OCI-LY3 (cell line): ENCODE measurements around the gene MAGEB17.

Experiments
- H2AFZ ChIP-seq: fragments of 200-600, 300-600 bp; shearing (Covaris generic); 2 replicates; pipeline ENCODE4 v1.6.0; 2014; ENCODE audit warnings: antibody characterized with exemption, low read depth, low read length
- H3K27ac ChIP-seq: fragments of 200-600, 300-600 bp; sonication (generic); 2 replicates; pipeline ENCODE4 v1.5.1; 2014; ENCODE audit warnings: mild to moderate bottlenecking, low read length, moderate library complexity, mixed read lengths
- H3K27me3 ChIP-seq: fragments of 200-600, 300-600 bp; sonication (generic); 2 replicates; pipeline ENCODE4 v1.6.1; 2014; ENCODE audit warnings: low read depth, low read length, mixed read lengths
- H3K36me3 ChIP-seq: fragments of 200-600, 300-600 bp; sonication (generic); replicated peaks from 2 replicates; pipeline ENCODE3; 2014; ENCODE audit warnings: low read depth, low read length, mixed read lengths
- H3K4me1 ChIP-seq: fragments of 300-600, 200-600 bp; sonication (generic); 2 replicates; pipeline ENCODE4 v1.6.1; 2014; ENCODE audit warnings: low read length, mixed read lengths
- H3K4me2 ChIP-seq: fragments of 200-600, 300-600 bp; sonication (generic); 2 replicates; pipeline ENCODE4 v1.6.1; 2014; ENCODE audit warnings: low read length, mixed read lengths
- H3K4me3 ChIP-seq: fragments of 300-600, 200-600 bp; sonication (generic); 2 replicates; pipeline ENCODE4 v1.5.1; 2014; ENCODE audit warnings: antibody characterized with exemption, mild to moderate bottlenecking, low read length, moderate library complexity
- H3K79me2 ChIP-seq: fragments of 300-600, 200-600 bp; shearing (Covaris generic); 2 replicates; pipeline ENCODE4 v1.6.1; 2014; ENCODE audit warnings: mild to moderate bottlenecking, low read length, mixed read lengths
- H3K9ac ChIP-seq: fragments of 300-600, 200-600 bp; shearing (Covaris generic); 2 replicates; pipeline ENCODE4 v1.6.0; 2014; ENCODE audit warnings: mild to moderate bottlenecking, low read length, moderate library complexity
- H3K9me3 ChIP-seq: fragments of 200-600, 300-600 bp; shearing (Covaris generic); 2 replicates; pipeline ENCODE4 v1.6.1; 2014; ENCODE audit warnings: low read length, mixed read lengths; ENCODE audit not compliant: insufficient read depth
- H4K20me1 ChIP-seq: fragments of 200-600, 300-600 bp; sonication (generic); 2 replicates; pipeline ENCODE4 v1.6.1; 2016; ENCODE audit warnings: low read length, mixed read lengths; ENCODE audit not compliant: insufficient read depth
- EZH2phosphoT487 ChIP-seq: fragments of 200-600 bp; shearing (Covaris generic); IDR thresholded peaks from 2 replicates; pipeline ENCODE4 v1.6.1; 2018; ENCODE audit warnings: antibody characterized with exemption, mixed run types, low read depth
- TF ChIP-seq, protein P1 (sequence below): fragments of 200-600, 300-600 bp; sonication (generic); IDR thresholded peaks from 2 replicates; pipeline ENCODE4 v1.5.1; 2014; ENCODE audit warnings: antibody characterized with exemption, low read length, low read depth

The MAGEB17 gene

DNA sequence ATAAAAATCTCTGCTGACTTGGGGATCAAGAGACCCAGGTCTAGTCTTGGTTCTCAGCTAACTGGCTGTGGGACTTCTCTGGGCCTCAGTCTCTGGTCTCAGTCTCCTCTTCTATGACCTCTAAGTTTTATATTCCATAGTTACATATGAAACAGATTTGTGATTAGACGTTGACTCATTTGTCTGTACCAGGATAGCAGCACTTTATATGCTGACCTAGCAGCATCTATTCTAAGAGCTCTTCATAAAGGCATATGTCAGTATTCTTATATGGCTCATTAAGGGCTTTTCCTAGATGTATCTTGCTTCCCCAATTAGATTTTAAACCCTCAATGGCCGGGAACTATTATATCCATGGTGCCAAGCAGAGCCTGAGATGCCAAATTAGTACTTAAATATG is 31.2 kb upstream of the MAGEB17 start:
- no peaks in the 10 kb centered on the region for H3K36me3 ChIP-seq

DNA sequence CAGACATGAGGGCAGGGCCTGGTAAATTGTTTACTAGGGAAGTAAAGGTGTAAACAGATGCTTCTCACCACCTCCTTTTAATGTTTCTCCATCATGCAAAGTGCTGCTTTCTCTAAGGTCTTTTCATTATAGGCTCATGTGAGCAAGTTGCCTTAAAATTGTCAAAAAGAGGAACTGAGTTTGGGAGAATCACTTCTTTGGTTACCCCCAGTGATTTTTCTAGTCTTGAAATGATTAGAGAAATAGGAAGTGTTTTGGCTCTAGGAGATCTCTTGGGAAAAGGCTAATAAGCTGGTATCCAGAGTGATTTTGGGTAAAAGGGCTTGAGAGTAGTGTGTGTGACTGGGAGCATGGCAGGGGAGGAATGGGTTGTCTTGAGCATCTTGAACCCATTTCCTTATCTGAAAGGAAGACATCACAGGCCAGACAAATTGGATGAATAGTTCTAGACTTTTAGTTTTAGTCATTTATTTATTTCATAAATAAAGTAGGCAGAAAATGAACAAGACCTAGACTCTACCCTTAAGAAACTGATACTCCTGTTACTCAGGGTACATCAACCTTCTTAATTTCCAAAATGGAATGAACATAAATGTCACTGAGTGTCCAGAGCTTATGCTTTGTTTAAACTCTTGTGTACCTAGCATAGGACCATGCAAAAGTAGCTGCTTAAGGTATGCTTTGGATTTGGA is 29.7 kb upstream of the MAGEB17 start:
- Histone ChIP-seq H4K20me1 (peaks cover 8% of the 10 kb centered on the region; the same call in 1 of the 2 replicates), H3K27me3 (peaks cover 65% of the 10 kb centered on the region), H3K4me1 (peaks cover 23% of the 10 kb centered on the region), H3K79me2 (no peaks in the 10 kb centered on the region), H3K4me3 (peak overlapping the region; percentile 31; the same call in 1 of the 2 replicates), H3K9me3 (no peaks in the 10 kb centered on the region), H3K27ac (no peak overlapping the region; the same call in 1 of the 2 replicates), H2AFZ (no peak overlapping the region), H3K4me2 (peak overlapping the region; percentile 56), H3K36me3 (no peaks in the 10 kb centered on the region), H3K9ac (no peak overlapping the region)
- TF ChIP-seq, protein P1, sequence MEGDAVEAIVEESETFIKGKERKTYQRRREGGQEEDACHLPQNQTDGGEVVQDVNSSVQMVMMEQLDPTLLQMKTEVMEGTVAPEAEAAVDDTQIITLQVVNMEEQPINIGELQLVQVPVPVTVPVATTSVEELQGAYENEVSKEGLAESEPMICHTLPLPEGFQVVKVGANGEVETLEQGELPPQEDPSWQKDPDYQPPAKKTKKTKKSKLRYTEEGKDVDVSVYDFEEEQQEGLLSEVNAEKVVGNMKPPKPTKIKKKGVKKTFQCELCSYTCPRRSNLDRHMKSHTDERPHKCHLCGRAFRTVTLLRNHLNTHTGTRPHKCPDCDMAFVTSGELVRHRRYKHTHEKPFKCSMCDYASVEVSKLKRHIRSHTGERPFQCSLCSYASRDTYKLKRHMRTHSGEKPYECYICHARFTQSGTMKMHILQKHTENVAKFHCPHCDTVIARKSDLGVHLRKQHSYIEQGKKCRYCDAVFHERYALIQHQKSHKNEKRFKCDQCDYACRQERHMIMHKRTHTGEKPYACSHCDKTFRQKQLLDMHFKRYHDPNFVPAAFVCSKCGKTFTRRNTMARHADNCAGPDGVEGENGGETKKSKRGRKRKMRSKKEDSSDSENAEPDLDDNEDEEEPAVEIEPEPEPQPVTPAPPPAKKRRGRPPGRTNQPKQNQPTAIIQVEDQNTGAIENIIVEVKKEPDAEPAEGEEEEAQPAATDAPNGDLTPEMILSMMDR = no peak
- TF ChIP-seq EZH2phosphoT487 = no peak

More for the DNA sequence above, 31.2 kb upstream of the MAGEB17 start:
- peaks cover 79% of the 10 kb centered on the region for H3K27me3 ChIP-seq
- no peak for TF ChIP-seq EZH2phosphoT487
- TF ChIP-seq, protein P1 = no peak
- H3K79me2 ChIP-seq = no peaks in the 10 kb centered on the region
- H4K20me1 ChIP-seq = peaks cover 8% of the 10 kb centered on the region; the same call in 1 of the 2 replicates
- no peak overlapping the region for H3K9ac ChIP-seq
- no peaks in the 10 kb centered on the region for H3K9me3 ChIP-seq
- H3K27ac ChIP-seq = no peak overlapping the region
- H3K4me2 ChIP-seq = no peak overlapping the region
- no peak overlapping the region for H3K4me3 ChIP-seq
- peaks cover 23% of the 10 kb centered on the region for H3K4me1 ChIP-seq
- no peak overlapping the region for H2AFZ ChIP-seq

DNA sequence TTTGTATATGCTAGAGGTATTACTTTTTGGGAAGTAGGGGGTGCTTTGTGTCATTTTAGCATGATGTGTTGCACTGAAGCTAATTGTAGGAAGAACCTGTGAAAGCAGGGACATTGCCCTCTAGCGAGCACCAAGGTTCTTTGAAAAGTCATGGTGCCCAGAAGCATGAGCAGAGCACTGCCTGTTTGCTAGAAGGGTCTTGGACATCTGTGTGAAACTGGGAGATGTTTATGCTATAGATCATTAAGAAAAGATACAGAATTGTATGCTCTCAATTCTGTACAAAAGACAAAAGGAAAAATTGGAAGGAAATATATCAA is 29.2 kb upstream of the MAGEB17 start:
- Histone ChIP-seq H2AFZ (no peak overlapping the region), H3K27me3 (peaks cover 65% of the 10 kb centered on the region), H3K9ac (no peak overlapping the region), H3K9me3 (no peaks in the 10 kb centered on the region), H3K36me3 (no peaks in the 10 kb centered on the region), H3K4me2 (peak overlapping the region; percentile 56), H3K4me3 (peak overlapping the region; percentile 31; the same call in 1 of the 2 replicates), H4K20me1 (peaks cover 8% of the 10 kb centered on the region; the same call in 1 of the 2 replicates), H3K27ac (no peak overlapping the region), H3K79me2 (no peaks in the 10 kb centered on the region), H3K4me1 (peaks cover 23% of the 10 kb centered on the region)
- TF ChIP-seq EZH2phosphoT487 = no peak
- TF ChIP-seq, protein P1 = peak; percentile 59

DNA sequence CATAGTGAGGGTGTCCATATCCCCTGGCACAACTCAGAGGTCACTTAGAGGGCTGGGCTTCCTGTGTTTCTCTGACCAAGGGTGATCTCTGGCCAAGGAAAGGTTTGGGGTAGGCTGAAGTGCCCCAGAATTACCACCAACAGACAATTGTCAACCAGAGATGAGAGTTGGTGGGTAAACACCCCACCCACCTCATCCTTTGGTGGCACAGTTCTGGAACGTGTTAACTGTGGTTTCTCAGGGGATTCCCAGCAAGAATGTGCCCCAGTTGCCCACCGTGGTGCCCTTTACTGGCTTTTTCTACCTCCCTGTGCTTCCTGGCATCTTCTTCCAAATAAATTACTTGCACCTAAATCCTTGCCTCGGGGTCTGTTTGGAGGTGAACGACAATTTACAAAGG is 26.8 kb upstream of the MAGEB17 start:
- H3K4me2 ChIP-seq = no peak overlapping the region
- H3K4me1 ChIP-seq = peaks cover 23% of the 10 kb centered on the region
- H3K4me3 ChIP-seq = no peak overlapping the region
- TF ChIP-seq, protein P1 = no peak
- no peak for TF ChIP-seq EZH2phosphoT487
- no peak overlapping the region for H3K27ac ChIP-seq
- H3K27me3 ChIP-seq = peaks cover 57% of the 10 kb centered on the region
- H3K36me3 ChIP-seq = no peaks in the 10 kb centered on the region
- peaks cover 8% of the 10 kb centered on the region; the same call in 1 of the 2 replicates for H4K20me1 ChIP-seq
- no peak overlapping the region for H2AFZ ChIP-seq
- H3K79me2 ChIP-seq = no peaks in the 10 kb centered on the region
- no peaks in the 10 kb centered on the region for H3K9me3 ChIP-seq
- H3K9ac ChIP-seq = no peak overlapping the region
